DOHH2 (cell line): ENCODE results near the gene HSPG2.

Experiments used
- CTCF ChIP-seq: fragments of 200-600 bp; sonication (generic); IDR thresholded peaks from one replicate; pipeline ENCODE4 v1.5.1; 2014; ENCODE audit warnings: antibody characterized with exemption, mild to moderate bottlenecking, low read depth, low read length; ENCODE audit not compliant: poor library complexity, severe bottlenecking
- EZH2phosphoT487 ChIP-seq: fragments of 200-600 bp; sonication (generic); IDR thresholded peaks from 2 replicates; pipeline ENCODE4 v1.6.1; 2017; ENCODE audit warnings: borderline replicate concordance, mild to moderate bottlenecking, antibody characterized with exemption, low read length, moderate library complexity, mixed read lengths

- TF ChIP-seq CTCF (no peak), EZH2phosphoT487 (no peak)
Measured at GRCh38 chr1:21881250-21881649, 55.9 kb downstream of the HSPG2 start.
